ENCODE results near the gene CDC34.
A peak's percentile ranks its signal among the peaks of the same experiment; 100 is the strongest.

Gene CDC34

DNA sequence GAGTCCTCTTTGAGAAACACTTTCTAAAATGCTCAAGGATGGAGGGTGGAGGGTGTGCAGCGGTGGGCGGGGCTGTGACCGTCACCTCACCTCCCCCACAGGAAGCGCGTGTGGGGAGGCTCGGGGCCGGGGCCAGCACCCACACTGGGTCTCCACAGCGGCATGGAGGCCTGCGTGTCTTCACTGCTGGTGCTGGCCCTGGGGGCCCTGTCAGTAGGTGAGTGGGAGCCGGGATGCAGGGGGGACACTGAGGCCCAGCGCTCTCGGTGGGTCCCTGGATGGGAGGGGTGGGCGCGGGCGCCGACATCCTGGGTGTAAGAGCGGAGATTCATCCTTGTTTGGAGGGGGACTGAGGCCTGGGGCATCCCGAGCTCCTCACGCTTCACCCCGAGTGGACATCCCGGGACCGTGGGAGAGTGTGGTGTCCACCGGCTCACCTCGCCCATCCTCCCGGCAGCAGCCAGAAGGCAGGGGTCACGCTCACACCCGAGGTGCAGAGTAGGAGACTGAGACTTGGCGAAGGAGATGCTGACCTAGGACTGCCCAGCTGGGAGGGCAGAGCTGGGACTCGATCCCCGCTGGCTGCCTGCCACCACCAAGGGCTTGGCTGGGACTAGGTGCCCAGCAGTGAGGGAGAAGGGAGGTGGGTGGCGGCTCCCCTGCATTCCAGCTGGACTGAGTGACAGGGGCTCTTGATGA lies 12.5 kb downstream of the CDC34 start, which contains the start of gene GZMM:
GZMM (plus strand) TSS at position 144 of the 699 bp plus-strand sequence; CDS start at position 163, 19 bp downstream.
- DNase-seq: peak; percentile 87 to 91

DNA sequence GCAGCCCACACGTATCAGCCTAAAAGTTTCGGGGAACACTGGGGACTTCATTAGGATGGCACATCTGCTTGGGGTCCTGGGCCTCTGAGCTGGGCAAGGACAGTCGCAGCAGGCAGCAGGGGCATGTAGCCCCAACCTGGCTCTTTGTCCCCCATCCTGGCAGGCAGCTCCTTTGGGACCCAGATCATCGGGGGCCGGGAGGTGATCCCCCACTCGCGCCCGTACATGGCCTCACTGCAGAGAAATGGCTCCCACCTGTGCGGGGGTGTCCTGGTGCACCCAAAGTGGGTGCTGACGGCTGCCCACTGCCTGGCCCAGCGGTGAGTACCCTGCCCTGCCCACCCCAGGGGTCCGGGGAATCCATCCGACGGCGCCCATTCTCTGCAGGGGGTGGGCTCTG lies 15.6 kb downstream of the CDC34 start:
- no peak for DNase-seq

DNA sequence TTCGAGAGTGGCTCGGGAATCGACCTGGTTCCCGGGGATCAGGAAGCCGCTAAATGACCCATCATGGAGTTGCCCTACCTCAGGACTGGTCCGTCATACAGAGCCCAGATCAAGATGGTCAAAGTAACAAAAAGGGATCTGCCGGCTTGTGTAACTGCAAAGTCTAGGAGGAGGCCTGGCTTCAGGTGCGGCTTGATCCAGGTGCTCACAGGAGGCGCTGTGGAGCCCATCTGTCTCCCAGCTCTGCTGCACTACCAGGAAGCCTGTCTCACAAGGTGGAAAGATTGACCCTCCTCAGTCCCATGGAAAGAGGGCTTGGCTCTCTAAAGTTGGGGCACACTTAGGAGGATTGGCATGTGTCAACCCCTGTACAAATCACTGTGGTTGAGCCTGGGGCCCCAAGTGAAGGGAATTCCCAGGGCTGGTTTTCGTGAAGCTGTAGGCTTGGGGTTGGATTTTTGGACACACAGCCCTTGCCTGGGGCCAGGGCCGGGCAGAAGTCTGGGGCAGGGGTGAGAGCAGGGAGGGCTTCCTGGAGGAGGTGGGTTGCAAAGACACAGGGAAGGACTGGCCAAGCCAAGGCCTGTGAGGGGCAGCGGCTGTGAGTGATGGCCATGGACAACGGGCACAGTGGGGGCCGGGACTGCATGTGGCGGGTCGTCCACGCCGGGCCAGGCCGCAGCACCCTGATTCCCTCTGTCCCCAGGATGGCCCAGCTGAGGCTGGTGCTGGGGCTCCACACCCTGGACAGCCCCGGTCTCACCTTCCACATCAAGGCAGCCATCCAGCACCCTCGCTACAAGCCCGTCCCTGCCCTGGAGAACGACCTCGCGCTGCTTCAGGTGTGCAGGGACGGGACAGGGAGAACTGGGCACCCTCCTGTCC lies 16.5 kb downstream of the CDC34 start:
- no peak for DNase-seq

- DNase-seq: no peak
Measured at GRCh38 chr19:548886-549830, 17.6 kb downstream of the CDC34 start.

- DNase-seq: no peak
Measured at GRCh38 chr19:554817-555216, 23.3 kb downstream of the CDC34 start.

- no peak for DNase-seq
Measured at GRCh38 chr19:555474-555808, 23.9 kb downstream of the CDC34 start.

DNA sequence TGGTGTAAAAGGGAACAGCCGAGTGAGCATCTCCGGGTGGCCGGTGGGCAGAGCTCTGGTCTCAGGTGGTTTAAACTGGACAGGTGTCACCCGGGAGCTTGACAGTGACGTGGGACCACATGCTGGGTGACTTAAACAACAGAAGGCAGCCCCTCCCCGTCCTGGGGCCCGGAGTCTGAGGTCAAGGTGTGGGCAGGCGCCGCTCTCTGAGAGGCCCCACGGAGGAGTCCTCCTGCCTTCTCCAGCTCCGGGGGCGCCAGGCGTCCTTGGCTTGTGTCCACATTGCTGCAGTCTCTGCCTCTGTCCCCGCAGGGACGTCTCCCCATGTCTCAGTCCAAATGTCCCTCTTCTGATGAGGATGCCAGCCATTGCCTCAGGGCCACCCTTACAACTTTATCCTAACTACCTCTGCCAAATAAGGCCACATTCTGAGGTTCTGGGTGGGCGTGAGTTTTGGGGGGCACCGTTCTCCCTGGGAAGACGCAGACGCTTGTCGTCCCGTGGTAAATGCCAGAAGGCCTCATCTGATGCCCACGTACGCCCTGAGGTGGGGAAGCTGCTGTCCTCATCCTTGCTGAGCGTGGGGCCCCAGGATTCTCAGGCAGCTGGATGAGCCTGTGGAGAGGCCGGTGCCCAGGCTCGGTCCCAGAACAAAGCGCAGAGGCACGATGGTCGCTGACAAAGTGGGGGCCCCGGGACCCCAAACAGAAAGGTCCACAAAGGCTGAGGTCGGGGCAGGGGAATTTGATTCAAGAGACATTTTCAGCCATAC lies 25.2 kb downstream of the CDC34 start:
- no peak for DNase-seq

DNA sequence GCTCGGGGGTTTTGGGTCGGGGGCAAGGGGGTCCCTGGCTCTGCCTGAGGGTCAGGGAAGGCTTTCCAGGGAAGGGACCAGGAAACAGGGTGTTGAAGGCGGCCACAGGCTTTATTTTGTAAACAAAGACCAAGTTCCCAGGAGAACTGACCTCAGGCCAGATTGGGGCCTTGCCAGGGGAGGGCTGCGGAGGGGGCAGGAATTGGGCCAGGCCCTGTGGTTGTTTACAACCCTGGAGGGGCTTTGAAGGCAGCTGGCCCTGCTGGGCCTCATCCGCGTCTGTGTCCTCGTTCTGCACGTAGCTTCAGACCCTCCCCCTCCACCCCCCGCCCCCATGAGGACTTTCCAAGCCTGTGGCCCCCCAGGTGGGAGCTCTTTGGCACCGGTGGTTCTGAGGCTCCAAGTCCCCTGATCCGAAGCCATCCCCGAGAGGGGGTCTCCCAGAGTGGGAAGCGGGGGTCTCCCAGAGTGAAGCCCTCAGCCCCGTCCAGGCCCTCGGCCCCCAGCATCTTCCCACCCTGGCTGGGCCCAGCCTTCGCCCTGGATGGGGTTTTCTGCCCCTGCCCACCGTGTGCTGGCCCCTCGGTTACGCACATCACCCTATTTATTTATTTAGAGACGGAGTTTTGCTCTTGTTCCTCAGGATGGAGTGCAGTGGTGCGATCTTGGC lies 27.3 kb downstream of the CDC34 start:
- no peak for DNase-seq

DNA sequence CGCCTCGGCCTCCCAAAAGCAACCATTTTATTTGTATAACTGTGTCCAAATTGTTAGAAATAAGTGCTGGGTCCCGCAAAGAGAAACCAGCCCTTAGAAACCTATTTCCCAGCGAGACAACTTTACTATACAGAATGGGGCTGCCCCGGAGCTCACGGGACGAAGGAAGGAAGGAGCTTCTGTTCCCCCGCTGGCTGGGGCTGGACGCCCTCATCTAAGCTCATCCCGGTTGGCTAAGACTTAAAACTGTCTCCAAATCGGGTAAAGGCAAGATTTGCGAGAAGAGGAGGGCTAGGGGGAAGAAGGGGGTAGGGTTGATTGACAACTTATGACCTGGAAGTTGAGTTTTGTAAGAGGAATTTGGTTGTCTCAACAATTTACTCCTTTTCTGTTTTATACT lies 28.6 kb downstream of the CDC34 start:
- DNase-seq: no peak

- DNase-seq: peak in 1 of 2 donors; percentile 44
Measured at GRCh38 chr19:566403-566802, 34.8 kb downstream of the CDC34 start.

GRCh38 chr19:566844-567243 lies 35.3 kb downstream of the CDC34 start:
- no peak for DNase-seq

DNA sequence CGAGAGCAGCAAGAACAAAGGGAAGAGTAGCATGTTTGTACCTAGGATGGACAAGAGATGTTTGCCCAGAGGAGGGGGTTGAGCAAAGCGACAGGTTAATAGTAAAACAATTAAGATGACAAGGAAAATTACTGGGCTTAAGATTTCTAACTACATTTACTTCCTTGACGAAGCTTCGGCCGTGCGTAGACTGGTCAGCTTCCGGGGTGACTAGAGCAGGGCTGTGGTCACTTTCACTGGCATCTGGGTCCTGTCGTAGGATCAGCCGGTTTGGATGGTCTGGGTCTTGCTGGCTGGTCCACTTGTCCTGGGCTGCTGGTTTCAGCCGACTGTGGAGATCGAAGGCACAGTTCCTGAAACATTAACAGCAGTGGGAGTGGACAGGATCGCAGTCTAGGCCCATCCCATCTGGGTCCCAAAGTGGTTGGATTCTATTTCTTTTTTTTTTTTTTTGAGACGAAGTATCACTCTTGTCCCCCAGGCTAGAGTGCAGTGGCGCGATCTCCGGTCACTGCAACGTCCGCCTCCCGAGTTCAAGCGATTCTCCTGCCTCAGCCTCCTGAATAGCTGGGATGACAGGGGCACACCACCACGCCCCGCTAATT lies 35.8 kb downstream of the CDC34 start:
- no peak for DNase-seq

DNA sequence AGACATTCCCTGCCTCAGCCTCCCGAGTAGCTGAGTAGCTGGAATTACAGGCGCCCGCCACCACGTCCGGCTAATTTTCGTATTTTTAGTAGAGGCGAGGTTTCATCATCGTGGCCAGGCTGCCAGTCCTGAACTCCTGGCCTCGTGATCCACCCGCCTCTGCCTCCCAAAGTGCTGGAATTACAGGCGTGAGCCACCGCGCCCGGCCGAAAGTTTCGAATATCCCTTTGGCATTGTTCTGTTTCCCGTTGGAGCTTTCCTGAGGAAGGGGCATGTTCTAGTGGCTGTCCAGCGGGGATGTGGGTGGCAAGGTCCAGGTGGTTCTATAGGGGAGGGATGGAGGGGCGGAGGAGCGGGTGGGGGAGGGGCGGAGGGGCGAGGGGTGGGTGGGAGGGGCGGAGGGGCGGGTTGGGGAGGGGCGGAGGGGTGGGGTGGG lies 38.7 kb downstream of the CDC34 start:
- DNase-seq: no peak

DNA sequence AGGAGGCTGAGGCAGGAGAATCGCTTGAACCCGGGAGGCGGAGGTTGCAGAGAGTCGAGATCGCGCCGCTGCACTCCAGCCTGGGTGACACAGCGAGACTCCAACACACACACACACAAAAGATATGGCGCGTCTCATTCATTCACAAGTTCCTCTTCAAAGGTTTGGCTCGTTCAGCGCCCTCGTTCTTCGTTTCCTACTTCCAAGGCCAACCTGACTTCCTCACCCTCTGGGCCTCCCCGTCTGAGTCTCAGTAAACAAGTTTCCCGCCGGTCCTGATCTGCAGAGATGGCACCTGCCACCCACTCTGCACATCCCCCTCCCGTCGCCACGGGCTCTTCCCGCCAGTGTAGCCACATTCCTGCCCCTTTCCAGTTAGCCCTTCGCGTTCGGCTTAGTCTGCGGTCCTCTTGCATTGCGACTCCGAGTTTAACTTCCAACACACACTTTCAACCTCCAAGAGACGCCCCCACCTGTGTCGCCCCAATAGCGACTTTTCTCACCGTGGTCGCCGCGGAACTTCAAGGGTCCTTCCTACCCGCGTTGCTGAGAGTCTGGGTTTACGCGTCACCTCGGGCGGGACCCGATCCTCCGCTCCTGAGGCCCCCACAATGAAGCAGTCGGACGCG lies 39.5 kb downstream of the CDC34 start:
- DNase-seq: peak; percentile 56 to 61

DNA sequence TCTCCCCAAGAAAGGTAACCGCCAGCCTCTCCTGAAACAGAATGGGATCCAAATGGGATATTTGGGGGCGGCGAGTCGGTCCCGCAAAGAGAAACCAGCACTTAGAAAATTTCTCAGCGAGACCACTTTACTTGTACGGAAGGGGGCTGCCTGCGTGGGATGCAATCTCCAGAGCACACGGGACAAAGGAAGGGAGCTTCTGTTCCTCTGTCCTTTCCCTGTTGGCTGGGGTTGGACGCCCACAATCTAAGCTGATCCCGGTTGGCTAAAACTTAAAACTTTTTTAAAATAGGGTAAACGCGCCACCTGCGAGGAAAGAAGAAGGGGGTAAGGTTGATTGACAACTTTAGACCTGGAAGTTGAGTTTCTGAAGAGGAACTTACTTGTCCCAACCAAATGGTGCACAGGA lies 40.0 kb downstream of the CDC34 start:
- no peak for DNase-seq

GRCh38 chr19:572140-572742 lies 40.7 kb downstream of the CDC34 start, which contains the start of gene BSG:
BSG (plus strand) TSS chr19:572596; CDS start chr19:572635, 39 bp downstream.
- DNase-seq: peak; percentile 98

DNA sequence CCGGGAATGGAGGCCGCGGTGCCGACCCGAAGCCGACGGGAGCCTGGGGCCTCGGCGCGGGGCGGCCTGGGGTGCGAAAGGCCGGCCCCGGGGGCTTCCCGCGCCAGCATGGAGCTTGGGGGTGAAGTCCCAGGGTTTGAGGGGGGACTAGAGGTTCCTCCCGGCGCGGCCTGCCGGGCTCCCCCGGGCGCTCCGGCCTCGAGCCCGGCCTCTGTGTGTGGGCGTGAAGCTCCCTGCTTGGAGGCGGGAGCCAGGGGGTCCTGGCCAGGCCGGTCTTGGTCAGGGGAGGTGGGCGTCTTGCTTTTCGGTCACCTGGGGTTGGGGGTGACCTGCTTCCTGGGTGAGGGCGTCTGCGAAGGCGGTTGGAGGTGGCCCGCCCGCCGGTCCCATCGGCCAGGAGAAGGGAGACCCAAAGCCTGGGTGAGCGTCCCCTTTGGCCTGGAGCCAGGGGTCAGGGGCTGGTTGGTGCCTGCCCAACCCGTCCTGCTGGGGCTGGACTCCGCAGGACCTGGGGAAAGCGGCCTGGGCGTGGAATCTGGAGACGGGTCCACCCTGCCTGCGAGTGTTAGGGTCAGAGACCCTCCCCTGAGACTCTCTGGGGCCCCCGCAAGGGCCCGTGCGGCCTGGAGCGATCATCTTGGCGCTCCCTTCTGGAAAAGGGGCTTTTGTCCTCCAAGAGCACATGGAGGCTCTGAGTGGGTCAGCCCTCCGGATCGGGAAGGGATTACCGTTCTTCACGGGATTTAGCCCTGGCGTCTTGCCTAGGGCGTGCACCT lies 41.4 kb downstream of the CDC34 start:
- DNase-seq: no peak

- no peak for DNase-seq
Measured at GRCh38 chr19:573519-573825, 41.9 kb downstream of the CDC34 start.

Measured in CD4-positive, alpha-beta T cell treated with Interleukin-4 for 1 hour (primary cell).